GM21367 (cell line): Measurements from ENCODE around the gene ASRGL1.

Experiments
- ATAC-seq: cut with Tn5 transposase; IDR thresholded peaks from one replicate; pipeline ENCODE4 v1.9.1; 2021; ENCODE audit not compliant: unreplicated experiment

ASRGL1 gene

GRCh38 chr11:62392506-62392905 lies 55.3 kb downstream of the ASRGL1 start:
- no peak for ATAC-seq

- ATAC-seq, result no peak
These were observed 55.9 kb downstream of the ASRGL1 start for GRCh38 chr11:62393061-62393611.

- no peak for ATAC-seq
These were observed 56.5 kb downstream of the ASRGL1 start for GRCh38 chr11:62393735-62394134.

- ATAC-seq, result no peak
These were observed 57.7 kb downstream of the ASRGL1 start for GRCh38 chr11:62394825-62395538.

- ATAC-seq, result no peak
These were observed 58.8 kb downstream of the ASRGL1 start for GRCh38 chr11:62395885-62396551.

- no peak for ATAC-seq
These were observed 61.1 kb downstream of the ASRGL1 start for GRCh38 chr11:62398011-62398994.

- ATAC-seq, result no peak
These were observed 62.1 kb downstream of the ASRGL1 start for GRCh38 chr11:62399172-62399877.

- ATAC-seq, result no peak
These were observed 62.6 kb downstream of the ASRGL1 start for GRCh38 chr11:62399878-62400266.

- no peak for ATAC-seq
These were observed 63.0 kb downstream of the ASRGL1 start for GRCh38 chr11:62400281-62400680.

- ATAC-seq, result no peak
These were observed 63.5 kb downstream of the ASRGL1 start for GRCh38 chr11:62400760-62401159.

GRCh38 chr11:62401356-62401755 lies 64.1 kb downstream of the ASRGL1 start:
- no peak for ATAC-seq

GRCh38 chr11:62401811-62402210 lies 64.6 kb downstream of the ASRGL1 start:
- ATAC-seq, result no peak

- ATAC-seq, result no peak
These were observed 65.1 kb downstream of the ASRGL1 start for GRCh38 chr11:62402226-62402959.

GRCh38 chr11:62402960-62403730 lies 65.9 kb downstream of the ASRGL1 start:
- no peak for ATAC-seq

GRCh38 chr11:62404435-62404834 lies 67.2 kb downstream of the ASRGL1 start:
- ATAC-seq, result no peak

GRCh38 chr11:62404901-62405300 lies 67.7 kb downstream of the ASRGL1 start:
- ATAC-seq, result no peak

GRCh38 chr11:62406034-62406433 lies 68.8 kb downstream of the ASRGL1 start:
- ATAC-seq, result no peak

GRCh38 chr11:62409831-62410230 lies 72.6 kb downstream of the ASRGL1 start:
- no peak for ATAC-seq

- no peak for ATAC-seq
These were observed 73.7 kb downstream of the ASRGL1 start for GRCh38 chr11:62410972-62411371.
